HG03196 (cell line): ENCODE measurements around the gene PRPSAP1.

Source experiments
- ATAC-seq: cut with Tn5 transposase; IDR thresholded peaks from one replicate; pipeline ENCODE4 v1.9.1; 2021; ENCODE audit not compliant: unreplicated experiment

Gene PRPSAP1

GRCh38 chr17:76267051-76267576 is 86.6 kb downstream of the PRPSAP1 start:
- no peak for ATAC-seq

- ATAC-seq: no peak
These were observed 87.3 kb downstream of the PRPSAP1 start for GRCh38 chr17:76266244-76266938.

GRCh38 chr17:76265624-76266243 is 88.0 kb downstream of the PRPSAP1 start:
- no peak for ATAC-seq

GRCh38 chr17:76264755-76265623 is 88.7 kb downstream of the PRPSAP1 start, which contains the start of gene UBALD2:
UBALD2 (plus strand) TSS chr17:76265348; CDS start chr17:76265506, 158 bp downstream.
- peak; percentile 60 for ATAC-seq

- no peak for ATAC-seq
These were observed 89.3 kb downstream of the PRPSAP1 start for GRCh38 chr17:76264425-76264754.

- ATAC-seq: no peak
These were observed 89.8 kb downstream of the PRPSAP1 start for GRCh38 chr17:76263896-76264295.

GRCh38 chr17:76262732-76263344 is 90.9 kb downstream of the PRPSAP1 start:
- ATAC-seq: no peak

- no peak for ATAC-seq
These were observed 92.1 kb downstream of the PRPSAP1 start for GRCh38 chr17:76261421-76262215.

- ATAC-seq: no peak
These were observed 93.0 kb downstream of the PRPSAP1 start for GRCh38 chr17:76260669-76261068.

- no peak for ATAC-seq
These were observed 93.5 kb downstream of the PRPSAP1 start for GRCh38 chr17:76260220-76260619.
